Umbilical cord (tissue), 2 donors: ENCODE data around the gene KDM6A. TPM values are rescaled to one million over a fixed set of nuclear protein-coding genes. Genes with fewer than 3 reads are reported as not detected.
A peak's percentile ranks its signal among the peaks of the same experiment; 100 is the strongest.
"Not testable (repeated sequence)": the region's sequence is repeated elsewhere in the genome, so short reads cannot be mapped to it uniquely, and the experiment has no call there.

Experiments
- DNase-seq: peaks from one replicate; pipeline ENCODE4 v3.0.0-alpha.2; 2015; ENCODE audit warnings: low spot score
- total RNA-seq: library from RNA; depleted of rRNA; stranded (reverse); fragments of >200 nt; gene quantifications from one replicate; pipeline ENCODE4 v1.2.3, GENCODE V29; 2014; ENCODE audit warnings: low replicate concordance; ENCODE audit not compliant: insufficient read depth

The KDM6A gene
- total RNA-seq: 24.3 TPM

GRCh38 chrX:44872821-44873414, at the start of gene KDM6A:
KDM6A (plus strand) TSS chrX:44873188; CDS start chrX:44873552, 364 bp downstream.
- DNase-seq: peak; percentile 96

- not testable (repeated sequence) for DNase-seq
Observed at GRCh38 chrX:44823193-44823592, 49.8 kb upstream of the KDM6A start.

- DNase-seq: peak; percentile 15
Observed at GRCh38 chrX:44828008-44828605, 44.9 kb upstream of the KDM6A start.

GRCh38 chrX:44829832-44830231, 43.2 kb upstream of the KDM6A start:
- DNase-seq: no peak

- no peak for DNase-seq
Observed at GRCh38 chrX:44842550-44843317, 30.3 kb upstream of the KDM6A start.

- peak; percentile 35 for DNase-seq
Observed at GRCh38 chrX:44843318-44843702, 29.7 kb upstream of the KDM6A start.

- peak; percentile 24 for DNase-seq
Observed at GRCh38 chrX:44843753-44844152, 29.2 kb upstream of the KDM6A start, which contains the start of gene DUSP21. DUSP21 (plus strand) TSS chrX:44844021; CDS start chrX:44844133, 112 bp downstream.

- no peak for DNase-seq
Observed at GRCh38 chrX:44844204-44844603, 28.8 kb upstream of the KDM6A start.

GRCh38 chrX:44850891-44851290, 22.1 kb upstream of the KDM6A start:
- DNase-seq: not testable (repeated sequence)

- no peak for DNase-seq
Observed at GRCh38 chrX:44871114-44871645, 1.8 kb upstream of the KDM6A start.

- DNase-seq: no peak
Observed at GRCh38 chrX:44871931-44872820, 812 bp upstream of the KDM6A start.

GRCh38 chrX:44873415-44874276, 658 bp downstream of the KDM6A start:
- peak; percentile 47 for DNase-seq

GRCh38 chrX:44874420-44875184, 1.6 kb downstream of the KDM6A start:
- peak; percentile 38 for DNase-seq

- no peak for DNase-seq
Observed at GRCh38 chrX:44875185-44875489, 2.1 kb downstream of the KDM6A start.

- no peak for DNase-seq
Observed at GRCh38 chrX:44876086-44876485, 3.1 kb downstream of the KDM6A start.

GRCh38 chrX:44876767-44877166, 3.8 kb downstream of the KDM6A start:
- DNase-seq: no peak

GRCh38 chrX:44878780-44879179, 5.8 kb downstream of the KDM6A start:
- no peak for DNase-seq

GRCh38 chrX:44881549-44881948, 8.6 kb downstream of the KDM6A start:
- DNase-seq: no peak

- no peak for DNase-seq
Observed at GRCh38 chrX:44882635-44883034, 9.6 kb downstream of the KDM6A start.

- DNase-seq: no peak
Observed at GRCh38 chrX:44884944-44885343, 12.0 kb downstream of the KDM6A start.
